T-helper 9 cell (primary cell): ENCODE measurements around the gene DMBX1.

Experiments
- DNase-seq: peaks from one replicate; pipeline ENCODE4 v3.0.0-alpha.2; 2020
- total RNA-seq, 2 donors: gene quantifications; one replicate each; lab custom pipeline; 2026; lab: John Stamatoyannopoulos, UW

Gene DMBX1
- total RNA-seq = 0 reads per million in 2 donors

DNA sequence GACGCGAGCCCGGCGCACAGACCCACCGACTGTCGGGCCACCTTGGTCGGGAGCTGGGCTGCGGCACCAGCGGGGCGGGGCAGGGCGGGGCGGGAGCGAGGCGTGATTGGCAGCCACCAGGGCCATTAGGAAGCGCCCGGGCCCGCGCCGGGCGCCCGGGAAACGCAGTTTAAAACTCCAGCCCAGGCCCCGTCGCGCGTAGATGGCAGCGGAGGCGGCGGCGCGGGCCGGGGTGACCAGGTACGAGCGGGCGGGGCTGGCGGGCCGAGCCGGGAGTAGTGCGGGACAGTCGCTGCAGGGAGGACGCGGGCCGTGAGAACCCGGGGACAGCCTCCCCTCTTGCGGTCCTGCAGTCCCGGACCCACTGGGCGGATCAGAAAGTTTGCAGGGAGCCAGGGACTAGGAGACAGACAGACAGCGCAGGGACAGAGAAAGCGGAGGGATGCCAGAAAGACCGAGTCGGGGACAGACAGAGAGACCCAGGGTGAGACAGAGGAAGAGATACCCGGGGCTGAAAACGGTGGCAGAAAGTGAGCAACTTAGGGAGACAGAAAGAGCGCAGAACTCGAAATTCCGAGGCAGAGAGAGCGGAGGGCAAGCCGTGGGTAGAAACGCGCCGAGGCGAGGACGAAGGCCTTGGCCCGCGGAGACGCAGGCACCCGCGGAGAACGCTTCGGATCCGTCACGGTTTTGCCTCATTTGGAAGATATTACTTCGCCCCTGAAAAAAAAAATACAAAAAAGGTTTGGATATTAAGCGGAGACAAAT is at the start of gene DMBX1:
DMBX1 (plus strand) TSS at position 199 of the 768 bp plus-strand sequence. CDS start 17,175 bp downstream, outside the sequence.
- peak; percentile 21 for DNase-seq

GRCh38 chr1:46440478-46440877 is 49.2 kb upstream of the DMBX1 start:
- no peak for DNase-seq

DNA sequence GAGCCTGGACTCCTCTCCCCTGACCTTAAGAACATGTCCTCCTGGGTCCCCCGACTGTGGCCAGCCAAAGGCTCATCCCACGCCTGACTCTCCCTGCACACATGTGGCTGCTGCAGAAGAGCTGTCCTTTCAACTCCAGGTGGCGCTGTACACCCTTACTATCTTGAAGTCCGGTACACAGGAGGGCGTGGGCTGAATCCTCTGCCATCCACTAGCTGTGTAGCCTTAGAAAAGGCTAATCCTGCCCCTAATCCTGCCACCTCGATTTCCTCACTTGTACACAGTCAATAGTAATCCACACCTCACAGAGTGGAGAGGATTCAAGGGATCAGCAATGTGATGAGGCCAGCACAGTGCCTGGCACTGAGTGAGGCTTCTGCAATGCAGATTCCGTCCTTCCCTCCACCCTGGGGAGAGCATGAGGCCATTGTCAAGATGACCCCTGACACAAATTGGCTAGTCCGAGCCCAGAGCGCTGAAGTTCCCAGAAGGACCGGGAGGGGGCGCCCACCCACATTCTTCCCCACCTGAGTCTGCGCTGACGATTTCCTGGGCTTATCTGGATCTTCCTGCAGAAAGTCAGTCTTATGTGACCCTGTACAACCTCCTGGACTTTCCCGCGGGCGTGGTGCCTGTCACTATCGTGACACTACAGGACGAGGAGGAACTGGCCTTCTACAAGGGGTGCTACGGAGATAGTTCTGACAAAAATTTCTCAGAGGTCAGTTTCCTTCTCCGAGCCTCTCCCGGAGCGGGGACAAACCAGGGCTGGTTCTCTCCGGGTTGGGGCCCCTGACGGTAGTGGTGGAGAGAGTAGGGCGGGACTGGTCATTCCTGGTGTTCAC is 47.1 kb upstream of the DMBX1 start:
- peak; percentile 64 for DNase-seq

DNA sequence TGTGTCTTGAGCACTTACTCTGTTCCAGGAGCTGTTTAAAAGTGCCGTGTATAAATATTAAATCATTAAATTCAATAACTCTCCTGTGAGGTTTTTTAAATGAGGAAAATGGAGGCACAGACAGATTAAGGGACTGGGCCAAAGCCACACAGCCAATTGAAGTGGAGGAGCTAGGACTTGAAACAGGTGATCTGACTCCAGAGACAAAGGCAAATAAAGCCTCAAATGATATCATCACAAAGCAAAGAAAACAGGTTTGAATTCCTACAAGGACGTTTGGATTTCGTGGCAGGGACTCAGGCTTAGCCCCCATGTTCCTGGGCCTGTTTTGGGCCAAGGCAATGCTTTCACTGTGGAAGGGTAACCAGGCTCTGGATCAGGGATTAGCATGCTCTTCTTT is 45.2 kb upstream of the DMBX1 start:
- DNase-seq = no peak

DNA sequence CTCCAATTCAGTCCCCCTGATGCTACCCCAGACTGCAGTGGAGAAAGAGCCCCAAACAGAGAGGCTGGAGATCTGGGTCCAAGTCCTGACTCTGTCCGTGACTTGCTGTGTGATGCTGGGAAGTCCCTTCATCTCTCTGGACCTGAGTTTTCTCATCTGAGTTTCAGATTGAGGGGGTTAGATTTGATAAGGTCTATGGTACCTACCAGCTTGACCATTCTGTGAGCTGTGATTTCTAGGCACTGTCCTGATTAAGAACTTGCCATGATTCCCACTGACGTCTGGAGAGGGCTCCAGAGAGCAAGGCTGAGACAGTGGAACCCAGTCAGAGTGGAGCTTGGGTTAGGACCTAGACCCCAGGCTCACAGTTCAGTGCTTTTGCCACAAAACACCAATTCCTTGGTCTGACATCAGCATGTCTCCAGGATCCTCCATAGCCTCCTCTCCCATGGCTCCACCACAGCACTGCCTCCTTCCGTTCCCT is 43.8 kb upstream of the DMBX1 start:
- DNase-seq = no peak

DNA sequence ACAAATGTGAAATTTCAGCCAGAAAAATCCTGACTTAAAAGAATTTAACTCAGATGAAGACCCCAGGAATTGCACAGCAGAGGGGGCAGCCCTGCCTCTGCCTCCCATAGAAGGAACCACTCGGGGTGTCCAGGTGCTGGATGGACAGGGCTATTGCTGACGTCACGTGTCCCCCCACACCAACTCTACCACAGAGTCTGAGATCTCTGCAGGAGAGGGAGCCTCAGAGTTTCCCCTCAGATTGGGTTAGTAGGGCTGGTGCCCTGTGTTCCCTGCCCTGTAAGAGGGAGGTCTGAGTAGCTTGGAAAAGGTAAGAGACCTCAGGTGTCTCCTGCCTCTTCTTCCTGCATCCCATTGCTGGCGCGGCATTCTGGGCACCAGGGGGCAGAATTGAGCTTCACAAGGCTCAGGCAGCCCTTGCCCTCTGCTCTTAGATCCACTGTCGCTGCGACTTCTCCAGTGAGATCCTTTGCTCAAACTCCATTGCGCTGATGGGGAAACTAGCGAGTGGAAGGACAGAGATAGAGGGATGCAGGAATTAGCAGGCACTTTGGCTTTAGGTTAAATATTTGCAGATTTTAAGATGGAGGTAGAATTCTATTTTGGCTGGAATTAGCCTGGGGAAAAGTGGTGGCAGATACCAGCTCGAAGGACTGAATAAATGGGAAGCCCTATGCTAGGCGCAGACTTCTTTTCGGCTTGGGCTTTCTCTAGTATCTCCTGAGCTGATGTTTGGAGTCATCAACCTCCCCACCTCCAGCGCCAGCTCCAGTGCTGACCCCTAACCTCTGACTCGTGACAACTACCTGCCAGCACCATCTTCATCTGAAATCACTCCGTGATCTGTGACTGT is 42.8 kb upstream of the DMBX1 start:
- peak; percentile 74 for DNase-seq

GRCh38 chr1:46447499-46448108 is 42.0 kb upstream of the DMBX1 start:
- no peak for DNase-seq

DNA sequence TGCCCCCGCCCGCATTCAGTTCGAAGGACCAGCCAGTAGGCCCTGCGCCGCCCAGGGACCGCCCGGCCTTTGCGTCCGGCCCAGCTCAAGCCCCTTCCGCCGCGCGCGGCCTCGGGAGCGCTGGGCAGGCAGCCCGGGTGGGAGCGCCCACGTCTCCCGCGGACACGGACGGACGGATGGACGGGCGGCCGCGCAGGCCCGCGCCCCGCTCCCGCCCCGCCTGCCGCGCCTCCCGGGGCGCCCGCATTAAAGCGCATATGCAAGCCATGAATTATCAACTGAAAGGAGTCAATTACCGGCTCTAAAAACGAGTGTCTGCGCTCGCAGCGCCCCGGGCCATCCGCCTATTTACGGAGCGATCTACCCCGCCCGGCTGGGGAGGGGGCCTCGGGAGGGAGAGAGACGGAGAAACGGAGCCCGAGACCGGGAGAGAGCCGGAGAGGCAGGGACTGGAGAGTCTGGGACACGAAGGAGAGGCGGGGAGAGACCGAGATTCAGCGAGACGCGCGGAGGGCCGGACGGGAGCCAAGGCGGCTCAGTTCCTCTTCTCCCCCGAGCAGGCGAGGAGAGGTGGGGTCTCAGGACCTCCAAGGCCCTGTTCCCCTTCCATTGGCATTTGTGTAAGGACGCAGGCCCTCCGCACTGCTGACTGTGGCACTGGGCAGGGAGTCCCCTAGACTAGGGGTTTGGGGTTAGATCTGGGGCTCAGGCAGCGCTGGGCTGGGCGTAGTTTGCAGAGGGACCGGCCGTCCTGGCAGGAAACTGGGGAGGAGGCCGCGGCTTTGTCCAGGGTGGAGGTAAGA is 41.3 kb upstream of the DMBX1 start:
- DNase-seq = no peak

DNA sequence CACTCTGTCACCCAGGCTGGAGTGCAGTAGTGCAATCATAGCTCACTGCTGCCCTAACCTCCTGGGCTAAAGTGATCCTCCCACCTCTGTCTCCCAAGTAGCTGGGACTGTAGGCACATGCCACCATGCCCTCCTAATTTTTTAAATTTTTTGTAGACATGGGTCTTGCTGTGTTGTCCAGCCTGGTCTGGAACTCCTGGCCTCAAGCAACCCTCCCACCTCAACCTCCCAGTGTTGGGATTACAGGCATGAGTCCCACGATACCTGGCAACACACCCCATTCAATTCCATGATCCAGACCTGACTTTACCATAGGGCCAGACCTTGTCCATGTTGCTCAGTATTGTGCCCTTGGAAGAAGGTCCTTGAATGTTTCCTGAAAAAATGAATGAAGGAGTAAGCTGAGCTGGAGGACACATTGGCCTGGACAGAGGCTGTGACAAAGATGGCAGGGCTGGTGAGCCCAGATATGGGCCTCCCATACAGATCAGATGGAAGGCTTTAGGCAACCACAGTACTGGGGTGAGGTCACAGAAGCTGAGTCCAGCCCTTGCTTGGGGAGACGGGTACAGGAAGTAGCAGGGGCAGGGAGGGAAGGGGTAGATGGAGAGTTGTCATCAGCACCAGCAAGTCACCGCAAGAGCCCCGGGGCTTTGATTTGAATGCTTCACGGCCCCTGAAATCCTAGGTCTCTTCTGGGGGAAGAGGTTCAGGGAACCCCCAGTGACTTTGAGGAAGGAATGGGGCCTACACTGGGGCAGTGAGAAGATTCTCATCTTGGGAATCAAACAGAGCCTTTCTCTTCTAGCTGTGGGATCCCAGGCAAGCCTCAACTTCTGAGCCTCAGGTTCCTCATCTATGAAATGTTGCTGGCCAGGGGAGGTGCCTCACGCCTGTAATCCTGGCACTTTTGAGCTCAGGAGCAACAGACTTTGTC is 40.1 kb upstream of the DMBX1 start:
- DNase-seq = no peak

DNA sequence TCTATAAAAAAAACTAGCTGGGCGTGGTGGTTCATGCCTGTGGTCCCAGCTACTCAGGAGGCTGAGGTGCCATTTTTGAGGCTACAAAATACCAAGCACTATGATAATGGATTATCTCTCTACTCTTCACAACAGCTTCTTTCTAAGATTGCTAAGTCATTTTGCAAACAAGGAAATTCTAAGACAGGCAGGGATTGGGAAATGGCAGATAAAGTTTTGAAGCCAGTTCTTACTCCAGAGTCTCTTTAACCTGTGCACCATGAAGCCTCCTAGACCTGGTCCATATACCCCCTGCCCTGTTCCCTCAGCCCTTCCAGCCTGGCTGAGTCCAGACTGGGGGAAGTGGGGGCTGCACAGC is 39.5 kb upstream of the DMBX1 start:
- no peak for DNase-seq

- DNase-seq = no peak
These were observed 37.4 kb upstream of the DMBX1 start for GRCh38 chr1:46451948-46452930.

GRCh38 chr1:46452931-46453325 is 36.7 kb upstream of the DMBX1 start:
- DNase-seq = no peak

DNA sequence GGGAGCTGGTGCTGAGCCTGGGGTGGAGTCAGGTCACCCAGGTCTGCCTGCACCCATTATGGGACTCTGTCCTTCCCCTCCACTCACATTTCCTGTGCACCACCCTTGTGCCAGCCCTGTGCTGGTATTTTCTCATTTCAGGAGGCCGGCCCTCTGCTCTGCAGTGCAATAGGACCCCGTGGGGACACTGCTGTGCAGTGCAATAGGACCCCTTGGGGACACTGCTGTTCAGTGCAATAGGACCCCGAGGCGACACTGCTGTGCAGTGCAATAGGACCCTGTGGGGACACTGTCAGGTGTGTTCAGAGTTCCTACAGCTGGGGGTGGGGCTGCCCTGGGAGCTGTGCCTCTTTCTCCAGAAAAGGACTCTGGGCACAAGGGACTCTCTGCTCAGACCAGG is 36.2 kb upstream of the DMBX1 start:
- no peak for DNase-seq

DNA sequence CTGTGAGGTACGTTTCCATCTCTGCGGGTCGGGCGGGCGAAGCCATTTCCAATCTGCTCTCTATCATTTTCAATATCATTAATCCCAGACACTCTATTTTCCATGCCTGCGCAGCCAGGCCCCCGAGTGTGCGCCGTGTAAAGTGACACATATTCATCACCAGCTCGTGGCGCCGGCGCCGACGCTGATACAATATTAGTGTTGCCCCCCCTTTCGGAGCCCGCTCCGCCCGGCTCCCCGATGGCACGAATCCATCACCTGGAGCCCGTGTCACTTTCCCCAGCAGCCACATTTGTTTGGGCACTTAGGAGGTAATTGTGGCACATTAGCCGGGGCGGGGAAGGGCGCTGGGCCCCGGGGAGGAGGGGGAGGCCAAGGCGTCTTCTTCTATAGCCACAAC is 33.7 kb upstream of the DMBX1 start:
- no peak for DNase-seq

GRCh38 chr1:46456411-46456963 is 33.1 kb upstream of the DMBX1 start:
- DNase-seq = no peak

- no peak for DNase-seq
These were observed 32.5 kb upstream of the DMBX1 start for GRCh38 chr1:46457178-46457577.

- no peak for DNase-seq
These were observed 31.4 kb upstream of the DMBX1 start for GRCh38 chr1:46458190-46458589.

DNA sequence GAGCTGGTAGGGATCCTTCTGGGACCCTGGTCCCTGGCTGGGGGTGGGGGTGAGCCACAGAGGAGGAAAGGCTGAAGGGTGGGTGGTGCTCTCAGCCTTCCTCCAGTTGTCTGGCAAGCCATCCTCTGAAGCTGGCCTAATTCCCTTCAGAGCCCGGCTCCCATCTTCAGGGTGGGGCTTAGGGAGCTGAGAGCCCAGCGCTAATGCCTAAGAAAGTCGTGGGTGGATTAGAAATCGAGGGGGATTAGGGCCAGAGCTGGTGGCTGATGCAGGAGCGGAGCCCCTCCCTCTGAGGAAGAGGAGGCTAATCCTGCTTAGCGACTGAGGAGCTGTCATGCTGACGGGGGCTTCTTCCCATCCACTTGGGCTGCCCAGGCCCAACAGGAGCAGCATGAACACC is 30.8 kb upstream of the DMBX1 start:
- DNase-seq = no peak

- DNase-seq = no peak
These were observed 30.3 kb upstream of the DMBX1 start for GRCh38 chr1:46459315-46459714.
